HepG2 (cell line): Measurements from ENCODE around the gene PRDM12. TPM values are rescaled to one million over a fixed set of nuclear protein-coding genes. Genes with fewer than 3 reads are reported as not detected.

Source experiments
- ARNT ChIP-seq: fragments of 450-650 bp; IDR thresholded peaks from 2 replicates; pipeline ENCODE4 v1.6.1; 2017
- ATF1 ChIP-seq: IDR thresholded peaks from 2 replicates; pipeline ENCODE4 v1.6.1; 2016; ENCODE audit warnings: mild to moderate bottlenecking, control low read depth
- BRD4 ChIP-seq: sonication (generic); formaldehyde crosslinking; IDR thresholded peaks from 2 replicates; pipeline ENCODE4 v1.4.0; 2020; ENCODE audit warnings: missing genetic modification reagents
- ERF ChIP-seq: IDR thresholded peaks from 2 replicates; pipeline ENCODE4 v1.6.1; 2018; ENCODE audit warnings: missing biosample characterization, missing genetic modification reagents
- GATAD2A ChIP-seq: IDR thresholded peaks from 2 replicates; pipeline ENCODE4 v1.6.1; 2016
- HCFC1 ChIP-seq: fragments of 150-350 bp; IDR thresholded peaks from 2 replicates; pipeline ENCODE4 v1.6.1; 2014; ENCODE audit warnings: low read depth, low read length
- MAFK ChIP-seq, 2 experiments: IDR thresholded peaks in 1 of 2; conservative IDR thresholded peaks in 1 of 2; 2 replicates each; pipeline ENCODE4 v1.6.1; 2011; ENCODE audit warnings: improper control_type of control experiment in 2 of 2, low read length in 2 of 2
- MED1 ChIP-seq: sonication (generic); formaldehyde crosslinking; IDR thresholded peaks from 2 replicates; pipeline ENCODE4 v1.4.0; 2020; ENCODE audit warnings: missing genetic modification reagents
- MIXL1 ChIP-seq: IDR thresholded peaks from 2 replicates; pipeline ENCODE4 v1.6.1; 2016
- RFX1 ChIP-seq: fragments of 450-650 bp; IDR thresholded peaks from 2 replicates; pipeline ENCODE4 v1.6.1; 2017
- SMARCE1 ChIP-seq: fragments of 450-650 bp; IDR thresholded peaks from 2 replicates; pipeline ENCODE4 v1.6.1; 2017; ENCODE audit warnings: borderline replicate concordance
- ZFX ChIP-seq: sonication (generic); formaldehyde crosslinking; IDR thresholded peaks from 2 replicates; pipeline ENCODE4 v1.4.0; 2020; ENCODE audit warnings: mild to moderate bottlenecking, low read depth, missing genetic modification reagents, moderate library complexity
- ZNF225 ChIP-seq: sonication (generic); formaldehyde crosslinking; IDR thresholded peaks from 2 replicates; pipeline ENCODE4 v1.4.0; 2020; ENCODE audit warnings: mild to moderate bottlenecking, missing genetic modification reagents
- ZNF326 ChIP-seq: sonication (generic); formaldehyde crosslinking; IDR thresholded peaks from 2 replicates; pipeline ENCODE4 v1.4.0; 2020; ENCODE audit warnings: missing genetic modification reagents, borderline replicate concordance
- ZNF605 ChIP-seq: sonication (generic); formaldehyde crosslinking; IDR thresholded peaks from 2 replicates; pipeline ENCODE4 v1.8.0; 2022; ENCODE audit warnings: mild to moderate bottlenecking, missing genetic modification reagents
- ZNF614 ChIP-seq: IDR thresholded peaks from 2 replicates; pipeline ENCODE4 v1.6.1; 2018; ENCODE audit warnings: missing biosample characterization, missing genetic modification reagents, inconsistent platforms, borderline replicate concordance
- ZNF737 ChIP-seq: sonication (generic); formaldehyde crosslinking; IDR thresholded peaks from 2 replicates; pipeline ENCODE4 v1.5.0; 2020; ENCODE audit warnings: missing genetic modification reagents, mild to moderate bottlenecking, borderline replicate concordance
- ZNF782 ChIP-seq: sonication (generic); formaldehyde crosslinking; IDR thresholded peaks from 2 replicates; pipeline ENCODE4 v1.4.0; 2020; ENCODE audit warnings: missing genetic modification reagents, mild to moderate bottlenecking, borderline replicate concordance
- ZNF878 ChIP-seq: sonication (generic); formaldehyde crosslinking; IDR thresholded peaks from 2 replicates; pipeline ENCODE4 v1.8.1; 2023; ENCODE audit warnings: mild to moderate bottlenecking, missing genetic modification reagents, moderate library complexity
- polyA plus RNA-seq, 8 experiments: library from polyadenylated mRNA; depleted of rRNA in 3 of 8; stranded (reverse) in 7 of 8; unstranded in 1 of 8; fragments of >200 nt; fragmentation: Illumina TruSeq in 4 of 8; extraction: Trizol in 4 of 8; gene quantifications; 2 replicates each; pipeline versions ENCODE4 v1.2.1 to v1.2.3, GENCODE V29; 2011 to 2016; ENCODE audit warnings: low read depth in 4 of 8, missing spikeins in 1 of 8, mixed read lengths in 1 of 8; ENCODE audit not compliant: insufficient read depth in 1 of 8
- total RNA-seq, 5 experiments: library from RNA; depleted of rRNA; stranded (reverse); fragments of >200 nt; fragmentation: Illumina TruSeq; extraction: Trizol; gene quantifications; 2 replicates each; pipeline ENCODE4 v1.2.3, GENCODE V29; 2016; ENCODE audit warnings: low read depth in 1 of 5
- TF ChIP-seq, protein P1 (sequence below): sonication (generic); formaldehyde crosslinking; conservative IDR thresholded peaks from 2 replicates; pipeline ENCODE4 v1.4.0; 2020; ENCODE audit warnings: mild to moderate bottlenecking, missing genetic modification reagents, moderate library complexity
- TF ChIP-seq, protein P2 (sequence below): fragments of 450-650 bp; IDR thresholded peaks from 2 replicates; pipeline ENCODE4 v1.6.1; 2017; ENCODE audit warnings: mild to moderate bottlenecking
- TF ChIP-seq, protein P3 (sequence below), 2 experiments: sonication (generic) in 1 of 2; formaldehyde crosslinking in 1 of 2; IDR thresholded peaks; 2 replicates each; pipeline versions ENCODE4 v1.4.0 to v1.6.1; 2018 to 2020; ENCODE audit warnings: missing genetic modification reagents in 2 of 2, borderline replicate concordance in 1 of 2, low read depth in 1 of 2, mild to moderate bottlenecking in 1 of 2, missing biosample characterization in 1 of 2
- TF ChIP-seq, protein P4 (sequence below): sonication (generic); formaldehyde crosslinking; IDR thresholded peaks from 2 replicates; pipeline ENCODE4 v1.5.0; 2020; ENCODE audit warnings: missing genetic modification reagents, mild to moderate bottlenecking, borderline replicate concordance

PRDM12 gene
- total and polyA plus RNA-seq, 2 of the 13 experiments (the other 11 are each of a cell fraction or from before 2014, with no cell fraction given), result 0.04 to 0.07 TPM

DNA sequence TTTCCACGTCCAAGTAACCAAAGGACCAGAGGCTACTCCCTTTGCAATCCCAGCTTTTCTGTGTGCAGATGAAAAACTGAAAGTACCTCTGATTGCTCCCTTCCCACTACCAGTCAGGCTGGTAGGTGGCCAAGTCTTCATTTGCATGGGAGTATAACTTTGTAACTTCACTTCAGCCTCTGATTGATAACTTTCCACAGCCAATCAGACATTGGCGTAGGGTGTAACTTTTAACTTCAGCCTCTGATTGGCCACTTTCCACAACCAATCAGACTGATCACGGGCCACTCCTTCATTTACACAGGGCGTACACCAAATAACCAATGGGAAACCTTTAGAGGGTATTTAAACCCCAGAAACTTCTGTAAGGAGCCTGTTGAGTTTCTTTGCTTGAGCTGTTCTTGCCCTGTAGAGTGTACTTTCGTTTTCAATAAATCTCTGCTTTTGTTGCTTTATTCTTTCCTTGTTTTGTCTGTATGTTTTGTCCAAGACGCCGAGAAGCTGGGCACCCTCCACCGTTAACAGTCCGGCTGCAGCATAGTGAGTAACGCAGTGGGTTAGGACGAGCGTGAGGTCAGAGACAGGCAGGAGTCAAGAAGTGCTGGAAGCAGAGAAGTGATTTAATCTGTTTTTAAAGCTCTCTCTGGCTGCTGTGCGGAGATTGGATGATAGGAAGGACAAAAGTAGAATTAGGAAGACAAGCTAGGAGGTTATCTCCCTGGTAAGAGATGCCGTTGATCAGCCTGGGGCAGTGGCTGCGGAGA, 25.7 kb downstream of the PRDM12 start (continued):
- TF ChIP-seq, protein P1, sequence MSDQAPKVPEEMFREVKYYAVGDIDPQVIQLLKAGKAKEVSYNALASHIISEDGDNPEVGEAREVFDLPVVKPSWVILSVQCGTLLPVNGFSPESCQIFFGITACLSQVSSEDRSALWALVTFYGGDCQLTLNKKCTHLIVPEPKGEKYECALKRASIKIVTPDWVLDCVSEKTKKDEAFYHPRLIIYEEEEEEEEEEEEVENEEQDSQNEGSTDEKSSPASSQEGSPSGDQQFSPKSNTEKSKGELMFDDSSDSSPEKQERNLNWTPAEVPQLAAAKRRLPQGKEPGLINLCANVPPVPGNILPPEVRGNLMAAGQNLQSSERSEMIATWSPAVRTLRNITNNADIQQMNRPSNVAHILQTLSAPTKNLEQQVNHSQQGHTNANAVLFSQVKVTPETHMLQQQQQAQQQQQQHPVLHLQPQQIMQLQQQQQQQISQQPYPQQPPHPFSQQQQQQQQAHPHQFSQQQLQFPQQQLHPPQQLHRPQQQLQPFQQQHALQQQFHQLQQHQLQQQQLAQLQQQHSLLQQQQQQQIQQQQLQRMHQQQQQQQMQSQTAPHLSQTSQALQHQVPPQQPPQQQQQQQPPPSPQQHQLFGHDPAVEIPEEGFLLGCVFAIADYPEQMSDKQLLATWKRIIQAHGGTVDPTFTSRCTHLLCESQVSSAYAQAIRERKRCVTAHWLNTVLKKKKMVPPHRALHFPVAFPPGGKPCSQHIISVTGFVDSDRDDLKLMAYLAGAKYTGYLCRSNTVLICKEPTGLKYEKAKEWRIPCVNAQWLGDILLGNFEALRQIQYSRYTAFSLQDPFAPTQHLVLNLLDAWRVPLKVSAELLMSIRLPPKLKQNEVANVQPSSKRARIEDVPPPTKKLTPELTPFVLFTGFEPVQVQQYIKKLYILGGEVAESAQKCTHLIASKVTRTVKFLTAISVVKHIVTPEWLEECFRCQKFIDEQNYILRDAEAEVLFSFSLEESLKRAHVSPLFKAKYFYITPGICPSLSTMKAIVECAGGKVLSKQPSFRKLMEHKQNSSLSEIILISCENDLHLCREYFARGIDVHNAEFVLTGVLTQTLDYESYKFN (CRISPR knock-in tag), result 0 out of 2 replicates have a peak, but pooled peaks have one; percentile 39
- TF ChIP-seq ATF1 (CRISPR knock-in tag), result peak; percentile 56; the same call in 1 of the 2 replicates
- TF ChIP-seq, protein P2, sequence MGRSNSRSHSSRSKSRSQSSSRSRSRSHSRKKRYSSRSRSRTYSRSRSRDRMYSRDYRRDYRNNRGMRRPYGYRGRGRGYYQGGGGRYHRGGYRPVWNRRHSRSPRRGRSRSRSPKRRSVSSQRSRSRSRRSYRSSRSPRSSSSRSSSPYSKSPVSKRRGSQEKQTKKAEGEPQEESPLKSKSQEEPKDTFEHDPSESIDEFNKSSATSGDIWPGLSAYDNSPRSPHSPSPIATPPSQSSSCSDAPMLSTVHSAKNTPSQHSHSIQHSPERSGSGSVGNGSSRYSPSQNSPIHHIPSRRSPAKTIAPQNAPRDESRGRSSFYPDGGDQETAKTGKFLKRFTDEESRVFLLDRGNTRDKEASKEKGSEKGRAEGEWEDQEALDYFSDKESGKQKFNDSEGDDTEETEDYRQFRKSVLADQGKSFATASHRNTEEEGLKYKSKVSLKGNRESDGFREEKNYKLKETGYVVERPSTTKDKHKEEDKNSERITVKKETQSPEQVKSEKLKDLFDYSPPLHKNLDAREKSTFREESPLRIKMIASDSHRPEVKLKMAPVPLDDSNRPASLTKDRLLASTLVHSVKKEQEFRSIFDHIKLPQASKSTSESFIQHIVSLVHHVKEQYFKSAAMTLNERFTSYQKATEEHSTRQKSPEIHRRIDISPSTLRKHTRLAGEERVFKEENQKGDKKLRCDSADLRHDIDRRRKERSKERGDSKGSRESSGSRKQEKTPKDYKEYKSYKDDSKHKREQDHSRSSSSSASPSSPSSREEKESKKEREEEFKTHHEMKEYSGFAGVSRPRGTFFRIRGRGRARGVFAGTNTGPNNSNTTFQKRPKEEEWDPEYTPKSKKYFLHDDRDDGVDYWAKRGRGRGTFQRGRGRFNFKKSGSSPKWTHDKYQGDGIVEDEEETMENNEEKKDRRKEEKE, result no peak
- TF ChIP-seq ARNT, result no peak
- TF ChIP-seq BRD4 (CRISPR knock-in tag), result no peak
- TF ChIP-seq ZNF878, result no peak
- TF ChIP-seq ZNF614 (CRISPR knock-in tag), result no peak
- no peak for TF ChIP-seq ZNF605 (CRISPR knock-in tag)
- TF ChIP-seq, protein P3, sequence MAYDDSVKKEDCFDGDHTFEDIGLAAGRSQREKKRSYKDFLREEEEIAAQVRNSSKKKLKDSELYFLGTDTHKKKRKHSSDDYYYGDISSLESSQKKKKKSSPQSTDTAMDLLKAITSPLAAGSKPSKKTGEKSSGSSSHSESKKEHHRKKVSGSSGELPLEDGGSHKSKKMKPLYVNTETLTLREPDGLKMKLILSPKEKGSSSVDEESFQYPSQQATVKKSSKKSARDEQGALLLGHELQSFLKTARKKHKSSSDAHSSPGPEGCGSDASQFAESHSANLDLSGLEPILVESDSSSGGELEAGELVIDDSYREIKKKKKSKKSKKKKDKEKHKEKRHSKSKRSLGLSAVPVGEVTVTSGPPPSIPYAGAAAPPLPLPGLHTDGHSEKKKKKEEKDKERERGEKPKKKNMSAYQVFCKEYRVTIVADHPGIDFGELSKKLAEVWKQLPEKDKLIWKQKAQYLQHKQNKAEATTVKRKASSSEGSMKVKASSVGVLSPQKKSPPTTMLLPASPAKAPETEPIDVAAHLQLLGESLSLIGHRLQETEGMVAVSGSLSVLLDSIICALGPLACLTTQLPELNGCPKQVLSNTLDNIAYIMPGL (CRISPR knock-in tag; IDR thresholded peaks at IDR 0.05; ENCODE audit: borderline replicate concordance in 1 of 2, low read depth in 1 of 2), result peak in 1 of 2 experiments; percentile 41; a peak in 2 of 4 replicates
- TF ChIP-seq SMARCE1, result no peak
- TF ChIP-seq ZFX, result peak; percentile 53
- no peak for TF ChIP-seq MIXL1
- TF ChIP-seq ZNF326 (CRISPR knock-in tag), result no peak
- 0 out of 2 replicates have a peak, but pooled peaks have one; percentile 10 for TF ChIP-seq GATAD2A (CRISPR knock-in tag)
- TF ChIP-seq ERF (CRISPR knock-in tag), result peak; percentile 48; the same call in 1 of the 2 replicates
- TF ChIP-seq, protein P4, sequence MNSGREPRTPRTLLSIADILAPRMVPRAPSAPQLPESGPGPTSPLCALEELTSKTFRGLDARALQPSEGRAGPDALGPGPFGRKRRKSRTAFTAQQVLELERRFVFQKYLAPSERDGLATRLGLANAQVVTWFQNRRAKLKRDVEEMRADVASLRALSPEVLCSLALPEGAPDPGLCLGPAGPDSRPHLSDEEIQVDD, result no peak
- no peak for TF ChIP-seq ZNF225 (CRISPR knock-in tag)
- no peak for TF ChIP-seq ZNF782
- no peak for TF ChIP-seq RFX1
- no peak for TF ChIP-seq HCFC1
- TF ChIP-seq MAFK (conservative IDR thresholded peaks at IDR 0.05 in 1 of 2, IDR thresholded peaks at IDR 0.05 in 1 of 2; ENCODE audit: low read length in 2 of 2), result no peak
- TF ChIP-seq ZNF737 (CRISPR knock-in tag), result no peak
- 0 out of 2 replicates have a peak, but pooled peaks have one; percentile 20 for TF ChIP-seq MED1
